OCI-LY7 (cell line): ENCODE measurements around the gene TBX15. TPM values are rescaled to one million over a fixed set of nuclear protein-coding genes. Genes with fewer than 3 reads are reported as not detected.

Source experiments
- BruUV-seq: library from RNA; stranded (reverse); fragments of 400-500 nt; replicated peaks from 2 replicates; lab custom pipeline; 2021; lab: Mats Ljungman, UMichigan
- CTCF ChIA-PET: fragments of 300-600 bp; sonication (Branson Sonifier 250); formaldehyde crosslinking; loops from one replicate; lab custom pipeline; 2022; ENCODE audit warnings: antibody characterized with exemption; ENCODE audit not compliant: unreplicated experiment; lab: Charles Lee
- POLR2A ChIA-PET: fragments of 300-600 bp; sonication (Branson Sonifier 250); formaldehyde crosslinking; loops from one replicate; lab custom pipeline; 2022; ENCODE audit warnings: antibody characterized with exemption; lab: Charles Lee
- DNase-seq: peaks from one replicate; pipeline ENCODE4 v3.0.0-alpha.2; 2015; ENCODE audit warnings: low spot score
- H2AFZ ChIP-seq: fragments of 200-600 bp; sonication (generic), shearing (Covaris generic); 2 replicates; pipeline ENCODE4 v1.6.1; 2014; ENCODE audit warnings: mild to moderate bottlenecking, antibody characterized with exemption, low read length, moderate library complexity
- H3K27ac ChIP-seq: fragments of 200-600 bp; sonication (generic); 2 replicates; pipeline ENCODE4 v1.5.1; 2014; ENCODE audit warnings: mixed run types, low read depth, mild to moderate bottlenecking, moderate library complexity, low read length, inconsistent platforms; ENCODE audit not compliant: poor library complexity, severe bottlenecking
- H3K36me3 ChIP-seq: fragments of 200-600 bp; sonication (generic); 2 replicates; pipeline ENCODE4 v1.6.1; 2014; ENCODE audit warnings: mild to moderate bottlenecking, antibody characterized with exemption, low read length, moderate library complexity, mixed read lengths; ENCODE audit not compliant: insufficient read depth
- H3K4me1 ChIP-seq: fragments of 200-600 bp; sonication (generic); 2 replicates; pipeline ENCODE4 v1.5.1; 2014; ENCODE audit warnings: mild to moderate bottlenecking, low read length; ENCODE audit not compliant: insufficient read depth, poor library complexity, severe bottlenecking
- H3K4me2 ChIP-seq: fragments of 200-600 bp; sonication (generic); 2 replicates; pipeline ENCODE4 v1.6.1; 2014; ENCODE audit warnings: mild to moderate bottlenecking, low read length
- H3K4me3 ChIP-seq: fragments of 200-600 bp; sonication (generic); 2 replicates; pipeline ENCODE4 v1.5.1; 2014; ENCODE audit warnings: mild to moderate bottlenecking, low read depth, low read length; ENCODE audit not compliant: poor library complexity, severe bottlenecking
- H3K79me2 ChIP-seq: fragments of 200-600 bp; sonication (generic); 2 replicates; pipeline ENCODE4 v1.6.1; 2016; ENCODE audit warnings: low read depth, mild to moderate bottlenecking, low read length, moderate library complexity, mixed read lengths; ENCODE audit not compliant: insufficient read depth
- H3K9me2 ChIP-seq: fragments of 200-600 bp; sonication (generic); 2 replicates; pipeline ENCODE4 v1.6.1; 2016; ENCODE audit warnings: mild to moderate bottlenecking, low read length, mixed read lengths; ENCODE audit not compliant: insufficient read depth
- H3K9me3 ChIP-seq: fragments of 200-600 bp; sonication (generic); 2 replicates; pipeline ENCODE4 v1.6.1; 2014; ENCODE audit warnings: mild to moderate bottlenecking, mixed run types, low read length, mixed read lengths
- H4K20me1 ChIP-seq: fragments of 200-600 bp; sonication (generic); 2 replicates; pipeline ENCODE4 v1.6.1; 2014; ENCODE audit warnings: mild to moderate bottlenecking, antibody characterized with exemption, low read length, moderate library complexity, mixed read lengths; ENCODE audit not compliant: insufficient read depth
- EZH2phosphoT487 ChIP-seq: fragments of 200-600 bp; sonication (generic); IDR thresholded peaks from 2 replicates; pipeline ENCODE4 v1.6.1; 2018; ENCODE audit warnings: low read depth, borderline replicate concordance, mild to moderate bottlenecking, mixed run types, antibody characterized with exemption, low read length, moderate library complexity, mixed read lengths
- intact Hi-C: fragments of 100-400 bp; cut with micrococcal nuclease; formaldehyde crosslinking; loops from one replicate; pipeline ENCODE4 v1.10.0; 2022; ENCODE audit not compliant: unreplicated experiment
- total RNA-seq, 2 experiments: library from RNA; depleted of rRNA in 1 of 2; stranded (reverse); fragments of >200 nt in 1 of 2; shearing (Covaris generic) in 1 of 2; gene quantifications; 2 replicates each; pipeline ENCODE4 v1.2.3, GENCODE V29; 2014 to 2022
- TF ChIP-seq, protein P1 (sequence below): fragments of 200-600 bp; sonication (generic); conservative IDR thresholded peaks from 2 replicates; pipeline ENCODE4 v1.5.1; 2014; ENCODE audit warnings: mild to moderate bottlenecking, antibody characterized with exemption, low read length, moderate library complexity, mixed read lengths

The TBX15 gene
- total RNA-seq, 2 experiments from 2014 or later = 0.22 TPM; not detected in 1

DNA sequence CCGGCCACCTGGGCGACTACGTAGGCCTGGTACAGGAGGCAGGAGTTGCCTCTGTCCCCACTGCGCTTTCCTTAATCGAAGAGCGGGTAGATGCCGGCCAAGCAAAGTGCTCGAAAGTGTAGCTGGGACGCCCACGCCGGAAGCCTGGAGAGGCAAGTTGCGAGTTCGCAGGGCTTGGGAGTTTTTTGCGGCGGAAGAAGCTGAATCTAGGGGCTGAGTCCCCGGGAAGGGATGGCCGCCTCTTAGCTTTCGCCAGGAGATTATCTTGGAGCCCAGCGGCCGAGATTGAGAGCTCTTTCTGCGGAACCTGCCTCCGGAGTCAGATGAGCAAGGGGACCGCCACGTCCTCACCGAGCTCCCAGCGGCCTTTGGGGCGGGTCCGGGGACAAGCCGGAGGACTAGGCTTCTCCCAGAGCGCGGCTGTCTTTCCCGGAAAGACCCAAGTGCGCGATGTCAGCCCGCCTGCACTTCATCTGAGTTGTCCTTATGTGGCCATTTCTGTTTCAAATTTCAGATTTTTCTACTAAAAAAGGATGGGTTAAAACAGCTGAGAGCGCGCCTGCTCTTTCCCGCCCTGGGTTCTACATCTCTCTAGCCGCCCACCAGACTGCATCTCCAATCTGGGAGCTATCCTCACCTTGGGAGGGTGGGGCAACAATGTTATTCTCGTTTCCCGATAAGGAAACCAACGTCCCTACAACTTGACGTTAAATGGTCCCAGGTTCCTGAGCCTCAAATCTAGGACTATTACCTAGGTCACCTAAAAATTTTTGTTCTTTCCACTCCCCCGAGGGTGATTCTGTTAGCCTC is 12.4 kb upstream of the TBX15 start:
- ChIA-PET POLR2A (no interaction called here), CTCF (no interaction called here)
- TF ChIP-seq EZH2phosphoT487 = no peak
- TF ChIP-seq, protein P1, sequence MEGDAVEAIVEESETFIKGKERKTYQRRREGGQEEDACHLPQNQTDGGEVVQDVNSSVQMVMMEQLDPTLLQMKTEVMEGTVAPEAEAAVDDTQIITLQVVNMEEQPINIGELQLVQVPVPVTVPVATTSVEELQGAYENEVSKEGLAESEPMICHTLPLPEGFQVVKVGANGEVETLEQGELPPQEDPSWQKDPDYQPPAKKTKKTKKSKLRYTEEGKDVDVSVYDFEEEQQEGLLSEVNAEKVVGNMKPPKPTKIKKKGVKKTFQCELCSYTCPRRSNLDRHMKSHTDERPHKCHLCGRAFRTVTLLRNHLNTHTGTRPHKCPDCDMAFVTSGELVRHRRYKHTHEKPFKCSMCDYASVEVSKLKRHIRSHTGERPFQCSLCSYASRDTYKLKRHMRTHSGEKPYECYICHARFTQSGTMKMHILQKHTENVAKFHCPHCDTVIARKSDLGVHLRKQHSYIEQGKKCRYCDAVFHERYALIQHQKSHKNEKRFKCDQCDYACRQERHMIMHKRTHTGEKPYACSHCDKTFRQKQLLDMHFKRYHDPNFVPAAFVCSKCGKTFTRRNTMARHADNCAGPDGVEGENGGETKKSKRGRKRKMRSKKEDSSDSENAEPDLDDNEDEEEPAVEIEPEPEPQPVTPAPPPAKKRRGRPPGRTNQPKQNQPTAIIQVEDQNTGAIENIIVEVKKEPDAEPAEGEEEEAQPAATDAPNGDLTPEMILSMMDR = no peak
- H3K9me3 ChIP-seq = no peaks in the 10 kb centered on the region
- H3K4me2 ChIP-seq = no peak overlapping the region
- H2AFZ ChIP-seq = no peak overlapping the region
- H4K20me1 ChIP-seq = no peaks in the 10 kb centered on the region
- no peaks in the 10 kb centered on the region for H3K9me2 ChIP-seq
- no peaks in the 10 kb centered on the region for H3K79me2 ChIP-seq
- no peak for DNase-seq
- no peaks in the 10 kb centered on the region for H3K36me3 ChIP-seq
- BruUV-seq = no TSS peak
- intact Hi-C loops = no loop called here
- H3K4me3 ChIP-seq = no peak overlapping the region
- H3K27ac ChIP-seq = no peak overlapping the region
- H3K4me1 ChIP-seq = no peaks in the 10 kb centered on the region

DNA sequence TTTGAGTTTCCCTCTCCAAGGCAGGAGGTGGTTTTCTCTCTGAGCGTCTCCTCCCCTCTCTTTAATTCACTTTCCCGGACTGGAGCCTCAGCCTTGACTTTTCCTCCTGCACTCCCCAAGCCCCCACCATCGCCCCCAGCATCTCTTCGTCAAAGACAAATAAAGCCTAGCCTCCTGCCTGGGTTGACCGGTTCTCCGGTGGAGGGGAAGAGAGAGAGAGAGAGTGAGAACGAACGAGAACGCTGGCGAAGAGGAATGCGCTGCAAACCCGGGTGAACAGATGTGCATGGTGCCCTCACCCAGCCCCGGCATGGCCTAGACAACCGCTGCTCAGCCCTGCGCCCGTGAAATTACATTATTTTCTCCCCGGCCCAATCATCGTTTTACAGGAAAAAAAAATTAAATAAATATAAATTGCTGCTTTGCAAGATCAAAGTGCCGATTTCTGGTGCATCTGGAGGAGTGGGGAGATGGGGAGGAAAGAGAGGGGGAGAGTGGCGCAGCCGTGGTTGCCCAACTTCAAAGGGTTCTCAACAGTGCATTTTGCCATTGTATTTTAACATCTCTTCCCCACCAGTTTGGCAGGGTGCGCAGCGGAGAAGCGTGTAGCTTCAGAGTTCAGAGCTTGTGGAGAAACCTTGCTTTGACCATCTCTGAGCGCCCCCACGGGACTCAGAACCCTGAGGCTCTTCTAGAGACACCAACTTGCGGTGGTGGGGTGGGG is 11.4 kb upstream of the TBX15 start:
- no peak overlapping the region for H3K27ac ChIP-seq
- no TSS peak for BruUV-seq
- no peak overlapping the region for H3K4me2 ChIP-seq
- no peak overlapping the region for H2AFZ ChIP-seq
- H3K79me2 ChIP-seq = no peaks in the 10 kb centered on the region
- no peaks in the 10 kb centered on the region for H3K36me3 ChIP-seq
- H4K20me1 ChIP-seq = no peaks in the 10 kb centered on the region
- TF ChIP-seq, protein P1 = no peak
- no peak for TF ChIP-seq EZH2phosphoT487
- ChIA-PET CTCF (no interaction called here), POLR2A (interaction anchor here (0.8 kb wide), 1 partner anchor 15 kb away, joined by 3 read pairs; no protein-coding TSS in a partner anchor)
- no peak overlapping the region for H3K4me3 ChIP-seq
- H3K4me1 ChIP-seq = no peaks in the 10 kb centered on the region
- intact Hi-C loops = no loop called here
- DNase-seq = no peak
- H3K9me3 ChIP-seq = no peaks in the 10 kb centered on the region
- H3K9me2 ChIP-seq = no peaks in the 10 kb centered on the region
